HCT116 (cell line): ENCODE data around the gene TMEM141. TPM values are rescaled to one million over a fixed set of nuclear protein-coding genes. Genes with fewer than 3 reads are reported as not detected.

ENCODE experiments used
- ATAC-seq: fragments of 200-7000 bp; cut with Tn5 transposase; 2 replicates; pipeline ENCODE4 v1.9.1; 2020; ENCODE audit warnings: mild to moderate bottlenecking, moderate library complexity
- BruUV-seq: library from RNA; stranded (reverse); fragments of 400-500 nt; replicated peaks from 2 replicates; lab custom pipeline; 2021; lab: Mats Ljungman, UMichigan
- CTCF ChIA-PET: fragments of 300-600 bp; sonication (Branson Sonifier 250); formaldehyde crosslinking; loops from one replicate; lab custom pipeline; 2021; ENCODE audit warnings: antibody characterized with exemption; lab: Charles Lee
- POLR2A ChIA-PET: fragments of 300-600, 350-600 bp; sonication (Branson Sonifier 250); formaldehyde crosslinking; loops from one replicate; lab custom pipeline; 2021; ENCODE audit warnings: antibody characterized with exemption; lab: Charles Lee
- RAD21 ChIA-PET, 2 experiments: fragments of 300-600 bp; sonication (Branson Sonifier 250); formaldehyde crosslinking; loops; one replicate each; lab custom pipeline; 2023; ENCODE audit warnings: low total read pairs in 2 of 2; ENCODE audit not compliant: uncharacterized antibody in 2 of 2, unreplicated experiment in 2 of 2, low non-redundant PET in 1 of 2; lab: Charles Lee
- DNase-seq: peaks from one replicate; pipeline ENCODE4 v3.0.0-alpha.2; 2010; ENCODE audit warnings: low read depth, low spot score
- H2AFZ ChIP-seq: fragments of 200-600 bp; shearing (Covaris generic), sonication (generic); 2 replicates; pipeline ENCODE4 v1.6.1; 2017; ENCODE audit warnings: low read depth, mixed run types, mixed read lengths, antibody characterized with exemption, low read length; ENCODE audit not compliant: poor library complexity, severe bottlenecking
- H3K27ac ChIP-seq: 2 replicates; pipeline ENCODE4 v1.5.1; 2012; ENCODE audit warnings: low read depth, low read length
- H3K27me3 ChIP-seq: fragments of 200-600 bp; sonication (generic); 2 replicates; pipeline ENCODE4 v1.6.1; 2016; ENCODE audit warnings: mixed run types, low read length, mixed read lengths; ENCODE audit not compliant: insufficient read depth
- H3K36me3 ChIP-seq, 2 experiments: fragments of 200-500 bp in 1 of 2; fragments of 200-600 bp in 1 of 2; sonication (Bioruptor generic) in 1 of 2; sonication (generic) in 1 of 2; 2 replicates each; pipeline versions ENCODE4 v1.5.1 to v1.6.1; 2014 to 2016; ENCODE audit warnings: low read length in 2 of 2, inconsistent platforms in 1 of 2, mixed read lengths in 1 of 2, mixed run types in 1 of 2; ENCODE audit not compliant: insufficient read depth in 2 of 2, control insufficient read depth in 1 of 2
- H3K4me1 ChIP-seq, 2 experiments: fragments of 200-600 bp in 1 of 2; sonication (generic) in 1 of 2; 2 replicates each; pipeline versions ENCODE4 v1.5.1 to v1.6.1; 2012 to 2017; ENCODE audit warnings: low read length in 2 of 2, inconsistent platforms in 1 of 2, mild to moderate bottlenecking in 1 of 2, mixed read lengths in 1 of 2, mixed run types in 1 of 2, moderate library complexity in 1 of 2; ENCODE audit not compliant: insufficient read depth in 2 of 2, control insufficient read depth in 1 of 2
- H3K4me2 ChIP-seq: fragments of 200-600 bp; sonication (generic); 2 replicates; pipeline ENCODE4 v1.6.1; 2017; ENCODE audit warnings: mixed run types, low read length, mixed read lengths
- H3K4me3 ChIP-seq, 2 experiments: fragments of 200-600 bp in 1 of 2; sonication (generic) in 1 of 2; replicated peaks in 1 of 2; 2 replicates each; pipeline ENCODE4 v1.5.1; 2011 to 2016; ENCODE audit warnings: low read length in 2 of 2, control low read depth in 1 of 2, low read depth in 1 of 2, mild to moderate bottlenecking in 1 of 2, mixed read lengths in 1 of 2, mixed run types in 1 of 2
- H3K79me2 ChIP-seq: fragments of 200-600 bp; sonication (generic); 2 replicates; pipeline ENCODE4 v1.6.1; 2017; ENCODE audit warnings: mild to moderate bottlenecking, mixed run types, low read length, moderate library complexity, mixed read lengths; ENCODE audit not compliant: insufficient read depth
- H3K9ac ChIP-seq: fragments of 200-600 bp; sonication (generic); 2 replicates; pipeline ENCODE4 v1.6.1; 2016; ENCODE audit warnings: low read length, mixed read lengths
- H3K9me2 ChIP-seq: fragments of 200-600 bp; sonication (generic), shearing (Covaris generic); 2 replicates; pipeline ENCODE4 v1.6.1; 2017; ENCODE audit warnings: mixed run types, mild to moderate bottlenecking, moderate library complexity; ENCODE audit not compliant: insufficient read depth
- H3K9me3 ChIP-seq, 2 experiments: fragments of 200-500 bp in 1 of 2; fragments of 200-600 bp in 1 of 2; sonication (Bioruptor generic) in 1 of 2; sonication (generic) in 1 of 2; 2 replicates each; pipeline ENCODE4 v1.6.1; 2014 to 2017; ENCODE audit warnings: low read length in 2 of 2, mixed read lengths in 2 of 2, inconsistent platforms in 1 of 2, low read depth in 1 of 2, mild to moderate bottlenecking in 1 of 2, mixed run types in 1 of 2, moderate library complexity in 1 of 2; ENCODE audit not compliant: control insufficient read depth in 1 of 2, insufficient read depth in 1 of 2
- H4K20me1 ChIP-seq: fragments of 200-600 bp; sonication (generic), shearing (Covaris generic); 2 replicates; pipeline ENCODE4 v1.6.1; 2017; ENCODE audit warnings: mixed run types, mild to moderate bottlenecking, moderate library complexity; ENCODE audit not compliant: insufficient read depth
- CTCF ChIP-seq, 3 experiments: fragments of 200-600 bp in 1 of 3; sonication (generic) in 1 of 3; IDR thresholded peaks in 2 of 3; conservative IDR thresholded peaks in 1 of 3; 2 replicates each; pipeline ENCODE4 v1.5.1; 2012 to 2017; ENCODE audit warnings: low read depth in 2 of 3, low read length in 2 of 3, antibody characterized with exemption in 1 of 3, borderline replicate concordance in 1 of 3, control low read depth in 1 of 3, mild to moderate bottlenecking in 1 of 3, mixed read lengths in 1 of 3, mixed run types in 1 of 3, moderate library complexity in 1 of 3; ENCODE audit not compliant: insufficient read depth in 1 of 3
- EZH2phosphoT487 ChIP-seq: fragments of 200-600 bp; IDR thresholded peaks from 2 replicates; pipeline ENCODE4 v1.6.1; 2018; ENCODE audit warnings: antibody characterized with exemption, borderline replicate concordance
- FOSL1 ChIP-seq: IDR thresholded peaks from 2 replicates; pipeline ENCODE4 v1.6.1; 2012; ENCODE audit warnings: low read depth
- JUND ChIP-seq: IDR thresholded peaks from 2 replicates; pipeline ENCODE4 v1.6.1; 2012
- MAX ChIP-seq: IDR thresholded peaks from 2 replicates; pipeline ENCODE4 v1.6.1; 2012
- POLR2A ChIP-seq: IDR thresholded peaks from 2 replicates; pipeline ENCODE4 v1.7.0; 2011; ENCODE audit warnings: borderline replicate concordance; ENCODE audit not compliant: insufficient read depth, insufficient read length; ENCODE audit errors: extremely low read depth
- POLR2AphosphoS5 ChIP-seq: IDR thresholded peaks from 2 replicates; pipeline ENCODE4 v1.6.1; 2011; ENCODE audit warnings: mild to moderate bottlenecking, low read depth, low read length, moderate library complexity
- REST ChIP-seq: IDR thresholded peaks from 2 replicates; pipeline ENCODE4 v1.6.1; 2012; ENCODE audit warnings: low read depth
- SIN3A ChIP-seq: IDR thresholded peaks from 2 replicates; pipeline ENCODE4 v1.6.1; 2012; ENCODE audit warnings: low read depth
- SRF ChIP-seq: IDR thresholded peaks from 2 replicates; pipeline ENCODE4 v1.6.1; 2012; ENCODE audit warnings: low read depth
- TCF7L2 ChIP-seq: IDR thresholded peaks from 2 replicates; pipeline ENCODE4 v1.7.0; 2011; ENCODE audit warnings: borderline replicate concordance, inconsistent platforms; ENCODE audit not compliant: insufficient read depth, insufficient read length; ENCODE audit errors: extremely low read depth
- ZBTB33 ChIP-seq: IDR thresholded peaks from 2 replicates; pipeline ENCODE4 v1.6.1; 2011; ENCODE audit warnings: mild to moderate bottlenecking, low read length, moderate library complexity; ENCODE audit not compliant: insufficient replicate concordance; ENCODE audit errors: extremely low read depth
- intact Hi-C: fragments of 100-400 bp; cut with micrococcal nuclease; formaldehyde crosslinking; loops from 2 replicates; pipeline ENCODE4 v1.10.0; 2022
- total RNA-seq: library from RNA; stranded (reverse); gene quantifications from one replicate; pipeline ENCODE4 v1.2.1, GENCODE V29; 2021; ENCODE audit not compliant: unreplicated experiment

Gene TMEM141
- total RNA-seq, 1 experiment from 2014 or later = 73.6 TPM

- ChIA-PET RAD21 (no interaction called here), CTCF (interaction anchor here (0.7 to 0.9 kb wide), 2 partner anchors 34 to 266 kb away, joined by 3 read pairs; no protein-coding TSS in a partner anchor), POLR2A (interaction anchor here (0.6 to 0.7 kb wide), 2 partner anchors 8 to 36 kb away, joined by 3 to 4 read pairs; no protein-coding TSS in a partner anchor)
- H3K79me2 ChIP-seq = no peaks in the 10 kb centered on the region
- H3K4me3 ChIP-seq = no peak overlapping the region
- no peak overlapping the region; the same call in 1 of the 2 replicates for H3K27ac ChIP-seq
- no peaks in the 10 kb centered on the region for H4K20me1 ChIP-seq
- BruUV-seq = no TSS peak
- peaks cover 13 to 30% of the 10 kb centered on the region in 2 experiments; a peak in 3 of 4 replicates for H3K4me1 ChIP-seq
- no peak overlapping the region for H3K4me2 ChIP-seq
- intact Hi-C loops = no loop called here
- TF ChIP-seq MAX (no peak), SRF (no peak), CTCF (IDR thresholded peaks at IDR 0.05 in 2 of 3, conservative IDR thresholded peaks at IDR 0.05 in 1 of 3; ENCODE audit: borderline replicate concordance in 1 of 3, insufficient read depth in 1 of 3, low read depth in 2 of 3, low read length in 2 of 3) (no peak), JUND (no peak), FOSL1 (no peak), TCF7L2 (no peak), ZBTB33 (no peak), EZH2phosphoT487 (no peak), REST (no peak), SIN3A (no peak), POLR2AphosphoS5 (no peak), POLR2A (no peak)
- no peaks in the 10 kb centered on the region for H3K9me2 ChIP-seq
- ATAC-seq (no peak), DNase-seq (no peak)
- H3K36me3 ChIP-seq = no peaks in the 10 kb centered on the region
- H3K27me3 ChIP-seq = no peaks in the 10 kb centered on the region
- no peak overlapping the region for H2AFZ ChIP-seq
- no peaks in the 10 kb centered on the region for H3K9me3 ChIP-seq
- H3K9ac ChIP-seq = no peak overlapping the region
These were observed 27.5 kb upstream of the TMEM141 start for GRCh38 chr9:136763649-136764035.
